HG03103 (cell line): ENCODE results near the gene PTGDS.

Source experiments
- ATAC-seq: cut with Tn5 transposase; IDR thresholded peaks from one replicate; pipeline ENCODE4 v1.9.1; 2021; ENCODE audit warnings: low read depth; ENCODE audit not compliant: unreplicated experiment

Gene PTGDS

GRCh38 chr9:136945333-136946227 is 31.7 kb upstream of the PTGDS start:
- ATAC-seq = no peak

DNA sequence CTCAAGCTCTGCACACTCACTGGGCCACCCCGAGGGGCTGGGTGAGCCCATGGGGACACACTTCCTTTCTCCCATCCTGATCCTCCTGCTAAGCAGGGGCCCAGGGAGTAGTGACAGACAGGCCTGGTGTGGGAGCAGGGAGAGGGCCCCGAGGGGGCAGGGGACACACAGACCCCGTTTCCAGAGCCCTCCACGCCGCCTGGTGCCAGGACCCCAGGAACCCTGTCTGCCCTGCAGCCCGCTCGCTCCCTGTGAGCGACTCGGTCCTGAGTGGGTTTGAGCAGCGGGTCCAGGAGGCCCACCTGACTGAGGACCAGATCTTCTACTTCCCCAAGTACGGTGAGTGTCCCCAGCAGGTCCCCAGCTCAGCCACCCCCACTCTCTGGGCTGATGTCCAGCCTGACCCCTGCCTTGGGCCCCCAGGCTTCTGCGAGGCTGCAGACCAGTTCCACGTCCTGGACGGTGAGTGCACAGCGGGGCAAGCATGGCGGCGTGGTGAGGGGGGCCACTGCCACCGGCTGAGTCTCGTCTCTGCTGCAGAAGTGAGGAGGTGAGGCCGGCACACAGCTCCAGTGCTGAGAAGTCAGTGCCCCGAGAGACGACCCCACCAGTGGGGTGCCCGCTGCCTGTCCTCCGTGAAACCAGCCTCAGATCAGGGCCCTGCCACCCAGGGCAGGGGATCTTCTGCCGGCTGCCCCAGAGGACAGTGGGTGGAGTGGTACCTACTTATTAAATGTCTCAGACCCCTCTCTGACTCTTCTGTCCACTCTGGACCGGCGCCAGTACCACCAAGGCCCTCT is 30.9 kb upstream of the PTGDS start:
- ATAC-seq = no peak

DNA sequence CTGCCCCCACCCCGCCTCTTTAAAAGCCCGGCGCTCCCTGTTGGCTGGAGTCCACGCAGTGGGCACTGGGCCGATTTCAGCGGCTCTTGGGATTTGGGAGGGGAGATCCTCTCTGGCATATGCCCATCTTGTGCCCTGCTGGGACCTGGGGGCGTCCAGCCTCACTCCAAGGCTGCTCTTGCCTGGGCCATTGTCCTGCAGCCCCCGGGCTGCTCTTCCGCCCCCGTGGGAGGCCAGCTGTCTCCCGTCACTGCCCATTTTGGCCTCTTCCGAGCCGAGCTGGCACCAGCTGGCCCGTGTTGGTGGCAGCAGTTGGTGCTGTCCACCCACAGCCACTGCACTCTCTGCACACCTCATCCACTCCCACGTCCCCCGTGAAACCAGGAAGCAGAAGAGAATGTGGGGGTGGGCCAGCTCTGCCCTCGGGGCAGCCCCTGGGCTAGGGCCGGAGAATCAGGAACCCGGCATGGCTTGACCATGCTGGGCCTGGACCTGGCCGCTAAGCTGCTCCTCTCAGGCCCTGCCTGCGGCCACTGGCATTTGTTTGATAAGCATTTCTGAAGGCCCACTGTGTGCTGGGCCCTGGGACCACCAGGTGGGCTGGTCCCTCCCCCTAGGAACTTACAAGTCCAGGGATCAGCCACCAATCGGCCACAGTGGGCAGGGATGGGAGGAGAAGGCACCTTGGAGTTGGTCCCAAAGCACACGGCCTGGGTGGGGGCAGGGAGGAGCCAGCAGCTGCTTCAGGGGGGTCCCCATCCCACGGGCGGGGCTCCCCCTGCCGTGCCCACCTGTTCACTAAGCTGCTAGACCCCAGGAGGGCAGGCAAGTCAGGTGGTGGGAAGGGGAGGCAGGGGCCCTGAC is 30.0 kb upstream of the PTGDS start:
- no peak for ATAC-seq

GRCh38 chr9:136947955-136948510 is 29.3 kb upstream of the PTGDS start:
- no peak for ATAC-seq

GRCh38 chr9:136949239-136949816 is 28.0 kb upstream of the PTGDS start:
- no peak for ATAC-seq

DNA sequence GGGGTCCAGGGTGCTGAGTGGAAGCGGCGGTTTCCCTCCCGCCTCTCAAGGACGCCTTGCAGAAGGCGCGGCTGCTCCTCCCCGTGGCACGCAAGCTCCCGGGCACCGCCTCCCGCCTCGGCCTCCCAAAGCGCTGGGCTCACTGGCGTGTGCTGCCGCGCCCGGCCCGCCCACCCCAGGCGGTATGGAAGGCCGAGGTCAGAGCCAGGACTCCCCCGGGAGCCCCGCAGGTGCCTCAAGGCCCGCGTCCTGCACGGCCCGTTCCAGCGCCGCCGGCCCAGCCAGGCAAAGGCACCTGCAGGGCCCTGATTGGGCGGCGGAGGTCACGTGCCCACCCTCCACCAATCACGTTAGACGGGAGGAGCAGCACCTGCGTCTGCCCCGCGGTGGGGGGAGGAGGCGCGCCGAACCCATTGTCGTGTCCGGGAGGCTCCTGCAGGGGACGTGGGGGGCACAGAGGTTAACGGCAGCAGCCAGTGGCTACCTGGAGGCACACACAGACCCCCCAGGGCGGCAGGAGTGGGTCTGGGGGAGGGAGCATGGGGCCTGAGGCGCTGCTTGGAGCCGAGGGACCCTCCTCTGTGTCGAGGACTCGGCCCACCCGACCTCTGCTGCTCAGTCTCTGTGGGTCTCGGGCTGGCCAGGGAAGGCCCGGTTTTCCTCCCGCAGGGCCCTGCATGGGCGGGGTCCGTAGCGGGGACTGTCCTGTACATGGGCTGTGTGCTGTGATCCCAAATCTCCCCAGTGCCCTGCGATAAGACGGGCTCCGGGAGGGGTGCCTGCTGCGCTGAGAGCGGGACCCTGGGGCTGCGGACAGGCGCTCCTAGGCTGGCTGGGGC is 27.3 kb upstream of the PTGDS start:
- ATAC-seq = peak; percentile 83

- no peak for ATAC-seq
Measured at GRCh38 chr9:136950656-136951276, 26.5 kb upstream of the PTGDS start.

- ATAC-seq = no peak
Measured at GRCh38 chr9:136951541-136952320, 25.6 kb upstream of the PTGDS start, which contains the start of gene LCN12. TSS of gene LCN12 (plus strand) at chr9:136952273. CDS start at chr9:136952328, 55 bp downstream.

DNA sequence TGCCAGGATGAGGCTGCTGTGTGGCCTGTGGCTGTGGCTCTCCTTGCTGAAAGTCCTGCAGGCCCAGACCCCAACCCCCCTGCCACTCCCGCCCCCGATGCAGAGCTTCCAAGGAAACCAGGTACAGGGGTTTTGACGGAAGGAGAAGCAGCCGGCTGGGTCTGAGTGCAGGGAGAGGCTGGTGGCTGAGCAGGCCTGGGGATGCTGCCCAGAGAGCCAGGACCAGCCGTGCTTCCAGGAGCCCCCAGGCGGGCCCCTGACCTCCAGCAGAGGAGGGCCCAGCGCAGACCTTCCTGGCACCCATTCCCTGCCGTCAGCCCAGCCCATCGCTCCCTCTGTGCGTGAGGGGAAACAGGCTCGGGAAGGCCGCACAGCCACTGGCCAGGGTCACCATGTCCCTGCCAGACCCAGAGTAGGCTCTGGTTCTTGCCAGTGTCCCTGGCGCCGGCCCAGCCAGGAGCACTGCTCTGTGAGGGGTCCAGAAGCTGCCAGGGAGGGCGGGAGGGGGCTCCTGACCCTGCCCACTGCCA is 24.9 kb upstream of the PTGDS start:
- no peak for ATAC-seq

DNA sequence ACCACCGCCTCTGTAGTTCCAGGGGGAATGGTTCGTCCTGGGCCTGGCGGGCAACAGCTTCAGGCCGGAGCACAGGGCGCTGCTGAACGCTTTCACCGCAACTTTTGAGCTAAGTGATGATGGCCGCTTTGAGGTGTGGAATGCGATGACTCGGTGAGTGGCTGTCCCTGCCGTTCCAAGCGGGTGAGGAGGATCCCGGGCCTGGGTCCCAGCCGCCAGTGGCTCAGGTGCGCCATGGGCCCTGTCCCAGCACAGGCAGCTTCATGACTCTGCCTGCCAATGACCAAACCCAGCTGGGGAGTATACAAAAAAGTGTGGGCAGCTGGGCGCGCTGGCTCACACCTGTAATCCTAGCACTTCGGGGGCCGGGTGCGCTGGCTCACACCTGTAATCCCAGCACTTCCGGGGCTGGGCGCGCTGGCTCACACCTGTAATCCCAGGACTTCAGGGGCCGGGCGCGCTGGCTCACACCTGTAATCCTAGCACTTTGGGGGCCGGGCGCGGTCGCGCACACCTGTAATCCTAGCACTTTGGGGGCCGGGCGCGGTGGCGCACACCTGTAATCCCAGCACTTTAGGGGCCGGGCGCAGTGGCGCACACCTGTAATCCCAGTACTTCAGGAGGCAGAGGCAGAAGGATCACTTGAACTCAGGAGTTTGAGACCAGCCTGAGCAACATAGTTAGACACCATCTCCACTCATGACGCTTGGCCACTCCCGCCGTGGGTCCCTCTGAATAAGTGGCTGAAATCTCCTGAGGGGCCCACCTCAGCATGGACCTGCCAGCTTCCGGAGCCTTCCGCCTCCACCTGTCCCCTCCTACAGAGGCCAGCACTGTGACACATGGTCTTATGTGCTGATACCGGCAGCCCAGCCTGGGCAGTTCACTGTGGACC is 24.2 kb upstream of the PTGDS start:
- no peak for ATAC-seq

- no peak for ATAC-seq
Measured at GRCh38 chr9:136953771-136954269, 23.5 kb upstream of the PTGDS start.

DNA sequence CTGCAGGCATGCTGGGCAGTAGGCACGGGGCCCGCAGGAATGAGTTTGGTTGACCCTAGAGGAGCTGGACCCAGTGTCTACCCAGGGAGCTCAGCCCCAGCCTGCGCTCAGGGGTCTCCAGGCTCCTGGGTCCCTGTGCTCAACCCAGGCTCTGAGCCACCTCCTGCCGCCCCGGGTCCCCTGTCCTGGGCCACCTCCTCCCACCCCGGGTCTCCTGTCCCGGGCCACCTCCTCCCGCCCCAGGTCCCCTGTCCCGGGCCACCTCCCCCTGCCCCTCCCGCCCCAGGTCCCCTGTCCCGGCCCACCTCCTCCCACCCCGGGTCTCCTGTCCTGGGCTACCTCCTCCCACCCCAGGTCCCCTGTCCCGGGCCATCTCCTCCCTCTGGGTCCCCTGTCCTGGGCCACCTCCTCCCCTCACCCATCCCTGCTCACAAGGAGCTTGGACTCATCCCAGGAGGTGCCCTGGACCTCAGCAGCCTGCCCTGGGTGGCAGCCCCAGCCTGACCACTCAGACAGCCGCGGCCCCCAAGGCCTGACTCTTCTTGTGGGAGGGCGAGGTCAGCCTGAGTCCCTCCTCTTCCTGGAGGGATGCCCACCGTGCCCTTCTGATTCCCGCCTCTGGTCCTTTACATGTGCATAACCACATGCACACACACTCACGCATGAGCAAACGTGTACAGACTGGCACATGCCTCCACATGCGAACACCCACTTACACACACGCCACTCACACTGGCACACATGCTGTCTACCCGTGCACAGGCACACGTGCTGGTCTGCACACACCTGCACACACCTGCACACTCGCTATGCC is 22.8 kb upstream of the PTGDS start:
- no peak for ATAC-seq

GRCh38 chr9:136955202-136955942 is 21.9 kb upstream of the PTGDS start:
- no peak for ATAC-seq

- no peak for ATAC-seq
Measured at GRCh38 chr9:136955943-136956335, 21.4 kb upstream of the PTGDS start.

- no peak for ATAC-seq
Measured at GRCh38 chr9:136956604-136957003, 20.7 kb upstream of the PTGDS start.
